PC-9 (cell line): ENCODE measurements around the gene KRT6C. TPM values are rescaled to one million over a fixed set of nuclear protein-coding genes. Genes with fewer than 3 reads are reported as not detected.

Experiments
- BruUV-seq: library from RNA; stranded (reverse); fragments of 400-500 nt; replicated peaks from 2 replicates; lab custom pipeline; 2021; lab: Mats Ljungman, UMichigan
- CTCF ChIA-PET: fragments of 300-600 bp; sonication (Branson Sonifier 250); formaldehyde crosslinking; loops from one replicate; lab custom pipeline; 2022; ENCODE audit warnings: antibody characterized with exemption; lab: Charles Lee
- POLR2A ChIA-PET: fragments of 300-600 bp; sonication (Branson Sonifier 250); formaldehyde crosslinking; loops from one replicate; lab custom pipeline; 2022; ENCODE audit warnings: antibody characterized with exemption; ENCODE audit not compliant: unreplicated experiment; lab: Charles Lee
- DNase-seq, 2 experiments: peaks; one replicate each; pipeline versions ENCODE4 v3.0.0 to v3.0.0-alpha.2; 2015 to 2022; ENCODE audit warnings: mixed read lengths in 1 of 2
- H2AFZ ChIP-seq: fragments of 200-600 bp; sonication (generic); 2 replicates; pipeline ENCODE4 v1.8.1; 2017; ENCODE audit warnings: antibody characterized with exemption
- H3F3A ChIP-seq: fragments of 200-600 bp; sonication (generic); 2 replicates; pipeline ENCODE4 v1.8.1; 2017; ENCODE audit warnings: antibody characterized with exemption, mild to moderate bottlenecking, low read depth; ENCODE audit not compliant: insufficient read depth
- H3K27ac ChIP-seq: fragments of 200-600 bp; sonication (generic); 2 replicates; pipeline ENCODE4 v1.6.1; 2016; ENCODE audit warnings: mixed run types
- H3K27me3 ChIP-seq: fragments of 200-600 bp; sonication (generic); 2 replicates; pipeline ENCODE4 v1.6.1; 2016; ENCODE audit warnings: low read depth, mixed run types; ENCODE audit not compliant: insufficient read depth
- H3K36me3 ChIP-seq: fragments of 200-600 bp; sonication (generic); 2 replicates; pipeline ENCODE4 v1.6.1; 2016; ENCODE audit warnings: low read depth, mixed run types
- H3K4me1 ChIP-seq: fragments of 200-600 bp; sonication (generic); replicated peaks from 2 replicates; pipeline ENCODE4 v1.6.1; 2016; ENCODE audit warnings: mixed run types; ENCODE audit not compliant: insufficient read depth
- H3K4me2 ChIP-seq: fragments of 200-600 bp; sonication (generic); 2 replicates; pipeline ENCODE4 v1.6.1; 2017; ENCODE audit warnings: mixed run types
- H3K4me3 ChIP-seq: fragments of 200-600 bp; sonication (generic); 2 replicates; pipeline ENCODE4 v1.6.1; 2016; ENCODE audit warnings: mixed run types
- H3K79me2 ChIP-seq: fragments of 200-600 bp; sonication (generic); 2 replicates; pipeline ENCODE4 v1.6.1; 2017; ENCODE audit warnings: low read depth, mixed run types
- H3K9me2 ChIP-seq: fragments of 200-600 bp; sonication (generic); 2 replicates; pipeline ENCODE4 v1.8.1; 2017; ENCODE audit warnings: mild to moderate bottlenecking; ENCODE audit not compliant: insufficient read depth
- H3K9me3 ChIP-seq: fragments of 200-600 bp; sonication (generic); 2 replicates; pipeline ENCODE4 v1.8.1; 2016; ENCODE audit warnings: low read depth; ENCODE audit not compliant: insufficient read depth
- H4K20me1 ChIP-seq: fragments of 200-600 bp; sonication (generic); 2 replicates; pipeline ENCODE4 v1.8.1; 2017; ENCODE audit not compliant: insufficient read depth
- CTCF ChIP-seq: fragments of 200-600 bp; sonication (generic); conservative IDR thresholded peaks from 2 replicates; pipeline ENCODE4 v1.6.1; 2017; ENCODE audit warnings: mixed run types, antibody characterized with exemption, mild to moderate bottlenecking, moderate library complexity
- EZH2 ChIP-seq: fragments of 200-600 bp; sonication (generic); IDR thresholded peaks from 2 replicates; pipeline ENCODE4 v1.8.0; 2017; ENCODE audit warnings: antibody characterized with exemption, low read depth
- intact Hi-C: fragments of 100-400 bp; cut with micrococcal nuclease; formaldehyde crosslinking; loops from one replicate; pipeline ENCODE4 v1.10.0; 2022; ENCODE audit not compliant: unreplicated experiment
- total RNA-seq: library from RNA; stranded (reverse); gene quantifications from 2 replicates; pipeline ENCODE4 v1.2.3, GENCODE V29; 2021

The KRT6C gene
- total RNA-seq, 1 experiment from 2014 or later, result not detected

GRCh38 chr12:52474212-52474611 is 607 bp upstream of the KRT6C start:
- Histone ChIP-seq H3F3A (no peaks in the 10 kb centered on the region), H3K9me2 (no peaks in the 10 kb centered on the region), H4K20me1 (no peaks in the 10 kb centered on the region), H3K9me3 (no peaks in the 10 kb centered on the region), H3K4me2 (0 out of 2 replicates have a peak overlapping the region, but pooled peaks have one; percentile 2), H3K4me3 (no peak overlapping the region), H2AFZ (no peak overlapping the region), H3K4me1 (no peaks in the 10 kb centered on the region), H3K27ac (no peak overlapping the region), H3K79me2 (no peaks in the 10 kb centered on the region), H3K27me3 (no peaks in the 10 kb centered on the region), H3K36me3 (no peaks in the 10 kb centered on the region)
- TF ChIP-seq CTCF (no peak), EZH2 (no peak)
- ChIA-PET CTCF (no interaction called here), POLR2A (no interaction called here)
- BruUV-seq, result no TSS peak
- no peak for DNase-seq
- intact Hi-C loops, result no loop called here

GRCh38 chr12:52469853-52470252 is 3.8 kb downstream of the KRT6C start:
- POLR2A ChIA-PET, result no interaction called here
- no peaks in the 10 kb centered on the region for H3K79me2 ChIP-seq
- H3K4me1 ChIP-seq, result no peaks in the 10 kb centered on the region
- intact Hi-C loops, result no loop called here
- TF ChIP-seq CTCF (no peak), EZH2 (no peak)
- H3F3A ChIP-seq, result no peaks in the 10 kb centered on the region
- no peaks in the 10 kb centered on the region for H3K36me3 ChIP-seq
- no peak overlapping the region for H3K4me3 ChIP-seq
- H3K27ac ChIP-seq, result no peak overlapping the region
- no peaks in the 10 kb centered on the region for H3K27me3 ChIP-seq
- no peaks in the 10 kb centered on the region for H3K9me3 ChIP-seq
- BruUV-seq, result no TSS peak
- H4K20me1 ChIP-seq, result no peaks in the 10 kb centered on the region
- DNase-seq, result no peak
- CTCF ChIA-PET, result no interaction called here
- H3K9me2 ChIP-seq, result no peaks in the 10 kb centered on the region
- H2AFZ ChIP-seq, result no peak overlapping the region
- H3K4me2 ChIP-seq, result no peak overlapping the region

- Histone ChIP-seq H4K20me1 (no peaks in the 10 kb centered on the region), H3K79me2 (no peaks in the 10 kb centered on the region), H3K9me3 (no peaks in the 10 kb centered on the region), H3K4me3 (no peak overlapping the region), H3F3A (no peaks in the 10 kb centered on the region), H2AFZ (no peak overlapping the region), H3K36me3 (no peaks in the 10 kb centered on the region), H3K27me3 (no peaks in the 10 kb centered on the region), H3K4me2 (no peak overlapping the region), H3K4me1 (no peaks in the 10 kb centered on the region), H3K27ac (no peak overlapping the region), H3K9me2 (no peaks in the 10 kb centered on the region)
- BruUV-seq, result no TSS peak
- ChIA-PET POLR2A (interaction anchor here (0.6 kb wide), 1 partner anchor 401 kb away, joined by 3 read pairs; no protein-coding TSS in a partner anchor), CTCF (no interaction called here)
- TF ChIP-seq CTCF, result no peak
- intact Hi-C loops, result no loop called here
- no peak for DNase-seq
These were observed 8.7 kb downstream of the KRT6C start for GRCh38 chr12:52464897-52465296.
